Left ventricle myocardium superior (tissue), 1 donor: Measurements from ENCODE around the gene NCOA3. TPM values are rescaled to one million over a fixed set of nuclear protein-coding genes. Genes with fewer than 3 reads are reported as not detected.
"Not testable (repeated sequence)": the region's sequence is repeated elsewhere in the genome, so short reads cannot be mapped to it uniquely, and the experiment has no call there.

Source experiments
- ATAC-seq: fragments of 200-7000 bp; cut with Tn5 transposase; one replicate; pipeline ENCODE4 v1.9.1; 2020; ENCODE audit warnings: mild to moderate bottlenecking, moderate library complexity
- DNase-seq: peaks from one replicate; pipeline ENCODE4 v3.0.0-alpha.2; 2020
- intact Hi-C: fragments of 100-400 bp; cut with micrococcal nuclease; formaldehyde crosslinking; loops from one replicate; pipeline ENCODE4 v1.11.0; 2022
- long read RNA-seq: library from polyadenylated mRNA; unstranded; transcript quantifications from one replicate; pipeline ENCODE4 v2.0.0, GENCODE V29; 2021
- total RNA-seq: library from RNA; stranded (reverse); fragmentation: NEBNext Ultra II Directional; extraction: Animal tissue kit (Norgen Biotek cat#: 25700); gene quantifications from one replicate; pipeline ENCODE4 v1.2.1, GENCODE V29; 2021
- donor health status: DM: no; HTN: yes; CAD: no; lungs with severe emphysema.

Gene NCOA3
- total RNA-seq, result 23.3 TPM
- long read RNA-seq, partial matches to known transcripts, result 6 of 13 reads
- long read RNA-seq, other reads (novel, unspliced or antisense), result 7 of 13 reads

GRCh38 chr20:47501482-47502270 is at the start of gene NCOA3:
NCOA3 (plus strand) TSS chr20:47501887; CDS start chr20:47622248, 120,361 bp downstream.
- intact Hi-C loops, result loop anchor here (10.0 kb wide), 2 partner anchors 73 to 113 kb away; no protein-coding TSS in a partner anchor
- peak; percentile 99 for DNase-seq
- peak; percentile 98 for ATAC-seq

GRCh38 chr20:47452736-47453161 is 48.9 kb upstream of the NCOA3 start:
- no peak for DNase-seq
- no peak for ATAC-seq
- intact Hi-C loops, result no loop called here

- no peak for DNase-seq
- intact Hi-C loops, result no loop called here
- ATAC-seq, result peak; percentile 48
Observed at GRCh38 chr20:47453167-47453782, 48.4 kb upstream of the NCOA3 start.

- DNase-seq, result no peak
- no peak for ATAC-seq
- intact Hi-C loops, result no loop called here
Observed at GRCh38 chr20:47454298-47455132, 47.2 kb upstream of the NCOA3 start.

GRCh38 chr20:47455133-47456040 is 46.3 kb upstream of the NCOA3 start:
- intact Hi-C loops, result no loop called here
- DNase-seq (no peak), ATAC-seq (no peak)

- intact Hi-C loops, result no loop called here
- no peak for DNase-seq
- no peak for ATAC-seq
Observed at GRCh38 chr20:47456041-47456537, 45.6 kb upstream of the NCOA3 start.

GRCh38 chr20:47456952-47457724 is 44.5 kb upstream of the NCOA3 start:
- no peak for DNase-seq
- no peak for ATAC-seq
- intact Hi-C loops, result no loop called here

GRCh38 chr20:47458280-47459050 is 43.2 kb upstream of the NCOA3 start:
- ATAC-seq, DNase-seq, intact Hi-C loops: not testable (repeated sequence)

- intact Hi-C loops, result no loop called here
- DNase-seq (no peak), ATAC-seq (no peak)
Observed at GRCh38 chr20:47459344-47460073, 42.2 kb upstream of the NCOA3 start.

GRCh38 chr20:47460761-47461112 is 41.0 kb upstream of the NCOA3 start:
- intact Hi-C loops, DNase-seq, ATAC-seq: not testable (repeated sequence)

GRCh38 chr20:47461120-47461685 is 40.5 kb upstream of the NCOA3 start:
- intact Hi-C loops, result no loop called here
- DNase-seq, result no peak
- no peak for ATAC-seq

GRCh38 chr20:47461906-47462305 is 39.8 kb upstream of the NCOA3 start:
- ATAC-seq, intact Hi-C loops, DNase-seq: not testable (repeated sequence)

- DNase-seq, result peak; percentile 57
- ATAC-seq, result peak; percentile 97
- intact Hi-C loops, result no loop called here
Observed at GRCh38 chr20:47464380-47465101, 37.1 kb upstream of the NCOA3 start.

GRCh38 chr20:47465335-47466090 is 36.2 kb upstream of the NCOA3 start:
- intact Hi-C loops, result loop anchor here (2.0 kb wide), 1 partner anchor 73 kb away; no protein-coding TSS in a partner anchor

More at GRCh38 chr20:47465335-47466090, 36.2 kb upstream of the NCOA3 start:
- DNase-seq (no peak), ATAC-seq (no peak)
